GM18508 (cell line): ENCODE results near the gene ARF6.
"Not testable (repeated sequence)": the region's sequence is repeated elsewhere in the genome, so short reads cannot be mapped to it uniquely, and the experiment has no call there.

ENCODE experiments used
- ATAC-seq: cut with Tn5 transposase; IDR thresholded peaks from one replicate; pipeline ENCODE4 v1.9.1; 2021; ENCODE audit warnings: moderate number of reproducible peaks; ENCODE audit not compliant: insufficient read depth, unreplicated experiment

The ARF6 gene

DNA sequence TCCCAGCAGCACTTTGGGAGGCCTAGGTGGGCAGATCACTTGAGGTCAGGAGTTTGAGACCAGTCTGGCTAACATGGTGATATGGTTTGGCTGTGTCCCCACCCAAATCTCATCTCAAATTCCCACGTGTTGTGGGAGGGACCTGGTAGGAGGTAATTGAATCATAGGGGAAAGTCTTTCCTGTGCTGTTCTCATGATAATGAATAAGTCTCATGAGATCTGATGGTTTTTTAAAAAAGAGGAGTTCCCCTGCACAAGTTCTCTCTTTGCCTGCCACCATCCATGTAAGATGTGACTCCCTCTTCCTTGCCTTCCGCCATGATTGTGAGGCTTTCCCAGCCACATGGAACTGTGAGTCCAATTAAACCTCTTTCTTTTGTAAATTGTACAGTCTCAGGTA lies 43.4 kb downstream of the ARF6 start:
- not testable (repeated sequence) for ATAC-seq

GRCh38 chr14:49936882-49937281 lies 44.0 kb downstream of the ARF6 start:
- ATAC-seq, result not testable (repeated sequence)

- ATAC-seq, result not testable (repeated sequence)
These were observed 46.3 kb downstream of the ARF6 start for GRCh38 chr14:49939215-49939614.

GRCh38 chr14:49939884-49940510 lies 47.1 kb downstream of the ARF6 start:
- no peak for ATAC-seq

- ATAC-seq, result no peak
These were observed 48.0 kb downstream of the ARF6 start for GRCh38 chr14:49940808-49941421.

- no peak for ATAC-seq
These were observed 49.2 kb downstream of the ARF6 start for GRCh38 chr14:49942090-49942489.

- ATAC-seq, result no peak
These were observed 51.6 kb downstream of the ARF6 start for GRCh38 chr14:49944501-49944900.

DNA sequence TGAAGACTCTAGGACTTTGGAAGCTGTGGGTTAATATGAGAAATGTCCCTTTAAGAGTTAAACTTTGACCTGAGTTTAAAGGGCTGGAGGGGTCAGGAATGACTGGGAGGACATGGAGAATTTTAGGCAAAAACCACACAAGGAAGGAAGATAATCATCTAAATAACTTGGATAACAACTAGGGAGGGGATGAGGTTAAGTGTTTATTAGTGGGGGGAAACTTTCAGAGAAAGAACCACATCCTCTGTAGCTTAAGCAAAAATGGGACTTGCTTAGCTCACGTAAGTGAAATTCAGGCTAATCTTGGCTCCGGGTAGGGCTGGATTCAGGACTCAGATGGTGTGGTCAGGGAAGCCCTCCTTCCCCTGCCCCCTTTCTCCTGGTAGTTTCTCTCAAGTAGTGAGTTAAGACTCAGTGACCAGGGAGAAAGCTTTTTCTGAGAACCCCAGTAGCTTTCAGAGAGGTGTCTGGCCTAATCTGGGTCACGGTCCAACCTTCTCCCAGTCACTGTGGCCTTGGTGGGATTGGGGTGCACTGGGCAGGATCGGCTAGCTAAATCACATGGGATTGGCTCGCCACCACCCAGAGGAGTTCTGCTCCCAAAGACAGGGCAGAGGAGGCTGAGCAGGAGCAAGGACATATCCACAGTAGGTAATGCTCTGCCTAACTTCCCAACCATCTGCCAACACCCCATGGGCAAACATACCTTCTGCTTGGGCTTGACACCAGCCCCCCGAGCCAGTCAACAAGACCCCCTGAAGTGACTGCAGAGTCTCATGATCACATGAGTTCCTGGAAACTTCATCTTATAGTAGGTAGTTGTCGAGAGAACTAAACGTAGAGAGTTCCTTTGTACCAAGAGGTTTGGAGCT lies 52.8 kb downstream of the ARF6 start:
- no peak for ATAC-seq
